Measurements from ENCODE around the gene ZNF439.

GRCh38 chr19:11902228-11902627 lies 53.7 kb downstream of the ZNF439 start:
- no peak for TF ChIP-seq EZH2 (IDR thresholded peaks at IDR 0.05; ENCODE audit: borderline replicate concordance, low read length)
- no peak for TF ChIP-seq CTCF (IDR thresholded peaks at IDR 0.05; ENCODE audit: low read length)
